Measurements from ENCODE around the gene SLC39A10.

Gene SLC39A10

DNA sequence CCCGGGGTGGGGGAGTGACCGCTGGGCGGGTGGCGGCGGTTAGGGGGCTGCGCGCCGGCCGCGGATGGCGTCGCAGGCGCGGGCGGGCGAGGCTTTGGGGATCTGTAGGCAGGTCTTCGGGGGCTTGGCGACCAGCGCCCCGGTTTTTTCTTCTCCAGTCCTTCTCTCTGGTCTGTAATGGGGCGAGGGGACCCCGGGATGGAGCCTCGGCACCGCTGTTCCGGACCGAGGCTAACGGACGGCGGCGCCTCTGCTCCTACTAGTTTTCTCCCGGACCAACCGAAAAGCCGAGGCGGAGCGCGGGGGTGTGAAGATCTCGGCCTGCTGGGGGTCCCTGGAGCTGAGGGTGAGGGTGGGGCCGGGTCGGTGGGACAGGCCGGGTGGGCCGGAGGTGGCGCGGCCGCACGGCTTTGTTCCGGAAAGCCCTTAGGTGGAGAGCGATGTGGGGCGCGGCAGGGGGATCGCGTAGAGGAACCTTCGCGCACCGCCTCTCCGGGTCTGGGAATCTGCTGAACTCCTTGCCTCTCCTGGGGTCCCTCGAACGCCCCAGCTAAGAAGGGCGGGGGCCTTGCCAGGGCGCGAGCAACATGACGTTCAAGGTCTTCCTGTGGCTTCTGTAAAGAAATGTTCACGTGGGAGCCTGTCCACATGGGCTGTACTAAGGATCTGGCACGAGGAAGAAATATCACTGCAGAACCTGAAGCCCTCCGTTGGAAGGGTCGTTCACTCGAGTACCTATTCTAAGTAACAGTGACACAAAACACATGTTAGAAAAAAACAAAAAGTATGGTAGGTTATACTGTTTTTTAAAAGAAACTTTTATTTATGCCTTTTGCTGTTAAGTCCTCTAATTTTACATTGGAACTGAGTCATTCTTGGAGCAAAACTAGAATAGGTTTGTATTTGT lies 861 bp downstream of the SLC39A10 start:
- peak overlapping the region; percentile 80 for H3K4me2 ChIP-seq (ENCODE audit: low read depth, low read length)
- no peaks in the 10 kb centered on the region for H3K36me3 ChIP-seq (replicated peaks; ENCODE audit: insufficient read depth, low read length)
- TF ChIP-seq, protein P1, sequence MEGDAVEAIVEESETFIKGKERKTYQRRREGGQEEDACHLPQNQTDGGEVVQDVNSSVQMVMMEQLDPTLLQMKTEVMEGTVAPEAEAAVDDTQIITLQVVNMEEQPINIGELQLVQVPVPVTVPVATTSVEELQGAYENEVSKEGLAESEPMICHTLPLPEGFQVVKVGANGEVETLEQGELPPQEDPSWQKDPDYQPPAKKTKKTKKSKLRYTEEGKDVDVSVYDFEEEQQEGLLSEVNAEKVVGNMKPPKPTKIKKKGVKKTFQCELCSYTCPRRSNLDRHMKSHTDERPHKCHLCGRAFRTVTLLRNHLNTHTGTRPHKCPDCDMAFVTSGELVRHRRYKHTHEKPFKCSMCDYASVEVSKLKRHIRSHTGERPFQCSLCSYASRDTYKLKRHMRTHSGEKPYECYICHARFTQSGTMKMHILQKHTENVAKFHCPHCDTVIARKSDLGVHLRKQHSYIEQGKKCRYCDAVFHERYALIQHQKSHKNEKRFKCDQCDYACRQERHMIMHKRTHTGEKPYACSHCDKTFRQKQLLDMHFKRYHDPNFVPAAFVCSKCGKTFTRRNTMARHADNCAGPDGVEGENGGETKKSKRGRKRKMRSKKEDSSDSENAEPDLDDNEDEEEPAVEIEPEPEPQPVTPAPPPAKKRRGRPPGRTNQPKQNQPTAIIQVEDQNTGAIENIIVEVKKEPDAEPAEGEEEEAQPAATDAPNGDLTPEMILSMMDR (IDR thresholded peaks at IDR 0.05; ENCODE audit: low read length) = no peak
- TF ChIP-seq EZH2 (optimal IDR thresholded peaks at IDR 0.05; ENCODE audit: low read depth, low read length) (no peak), EZH2phosphoT487 (IDR thresholded peaks at IDR 0.05; ENCODE audit: low read length) (no peak)
- peaks cover 23% of the 10 kb centered on the region for H3K79me2 ChIP-seq (ENCODE audit: low read length)
- H3K4me1 ChIP-seq (ENCODE audit: low read length) = peaks cover 18% of the 10 kb centered on the region; the same call in 1 of the 2 replicates
- peak; percentile 63 for DNase-seq
- no peaks in the 10 kb centered on the region for H4K20me1 ChIP-seq (ENCODE audit: insufficient read depth, low read length)
- peak overlapping the region; percentile 84 for H2AFZ ChIP-seq (ENCODE audit: low read length)
- peak overlapping the region; percentile 71; the same call in 1 of the 2 replicates for H3K27ac ChIP-seq (ENCODE audit: low read length)
- no peaks in the 10 kb centered on the region for H3K9me2 ChIP-seq (replicated peaks; ENCODE audit: insufficient read depth, low read length)
- H3K9ac ChIP-seq (ENCODE audit: low read length) = peak overlapping the region; percentile 97
- H3K27me3 ChIP-seq (replicated peaks; ENCODE audit: insufficient read depth, low read length) = no peaks in the 10 kb centered on the region
- 0 out of 2 replicates have a peak, but pooled peaks cover 6% of the 10 kb centered on the region for H3F3A ChIP-seq (ENCODE audit: insufficient read depth, low read length)
- no peaks in the 10 kb centered on the region for H3K9me3 ChIP-seq (replicated peaks; ENCODE audit: insufficient read depth, low read length)
- peak overlapping the region; percentile 86 for H3K4me3 ChIP-seq (ENCODE audit: low read length)

DNA sequence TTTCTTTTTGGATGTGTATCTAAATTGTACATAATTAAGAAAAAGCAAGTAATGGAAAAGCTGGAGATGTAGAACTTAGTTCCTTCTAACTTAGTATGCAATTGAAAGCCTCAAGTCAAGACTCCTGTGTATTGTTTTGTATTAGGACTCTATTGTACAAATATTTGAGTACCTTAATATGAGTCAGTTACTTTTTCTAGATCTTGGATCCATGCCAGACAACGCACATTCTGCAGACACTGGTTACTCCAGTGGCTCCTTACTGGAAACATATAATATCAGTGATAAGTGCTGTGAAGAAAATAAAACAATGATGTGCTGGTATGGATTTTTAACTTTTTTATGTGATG lies 1.5 kb downstream of the SLC39A10 start:
- no peak for DNase-seq
- H3K4me1 ChIP-seq (ENCODE audit: low read length) = peaks cover 18% of the 10 kb centered on the region; the same call in 1 of the 2 replicates
- H3K27ac ChIP-seq (ENCODE audit: low read length) = no peak overlapping the region

DNA sequence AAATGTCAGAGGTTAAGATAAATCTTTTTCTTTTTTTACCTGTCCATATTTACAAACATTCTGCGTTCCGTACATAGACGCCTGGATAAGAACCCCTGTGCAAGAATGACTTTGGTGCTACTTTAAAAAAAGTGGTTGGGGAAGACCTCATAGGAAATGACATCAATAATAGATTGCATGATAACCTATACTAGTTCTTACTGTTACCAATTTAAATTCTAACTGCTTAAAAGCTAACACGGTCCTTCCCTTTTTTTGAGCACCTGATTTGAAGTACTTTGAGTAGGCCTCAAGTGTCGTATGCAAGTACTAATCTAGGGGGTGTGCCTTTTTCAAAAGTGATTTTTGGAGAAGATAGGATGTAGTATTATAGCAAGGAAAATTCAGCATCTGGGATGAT lies 2.1 kb downstream of the SLC39A10 start:
- Histone ChIP-seq H3K27ac (ENCODE audit: low read length) (no peak overlapping the region), H3K36me3 (replicated peaks; ENCODE audit: insufficient read depth, low read length) (no peaks in the 10 kb centered on the region), H3K27me3 (replicated peaks; ENCODE audit: insufficient read depth, low read length) (no peaks in the 10 kb centered on the region), H4K20me1 (ENCODE audit: insufficient read depth, low read length) (no peaks in the 10 kb centered on the region), H3K4me1 (ENCODE audit: low read length) (peaks cover 18% of the 10 kb centered on the region; the same call in 1 of the 2 replicates), H2AFZ (ENCODE audit: low read length) (no peak overlapping the region), H3K9me3 (replicated peaks; ENCODE audit: insufficient read depth, low read length) (no peaks in the 10 kb centered on the region), H3K4me2 (ENCODE audit: low read depth, low read length) (peak overlapping the region; percentile 80; the same call in 1 of the 2 replicates), H3K9me2 (replicated peaks; ENCODE audit: insufficient read depth, low read length) (no peaks in the 10 kb centered on the region), H3K4me3 (ENCODE audit: low read length) (no peak overlapping the region), H3K9ac (ENCODE audit: low read length) (no peak overlapping the region), H3F3A (ENCODE audit: insufficient read depth, low read length) (0 out of 2 replicates have a peak, but pooled peaks cover 6% of the 10 kb centered on the region), H3K79me2 (ENCODE audit: low read length) (peaks cover 23% of the 10 kb centered on the region)
- no peak for DNase-seq
- no peak for TF ChIP-seq EZH2 (optimal IDR thresholded peaks at IDR 0.05; ENCODE audit: low read depth, low read length)
- TF ChIP-seq EZH2phosphoT487 (IDR thresholded peaks at IDR 0.05; ENCODE audit: low read length) = no peak
- TF ChIP-seq, protein P1 (IDR thresholded peaks at IDR 0.05; ENCODE audit: low read length) = no peak

More for the DNA sequence above, 1.5 kb downstream of the SLC39A10 start:
- Histone ChIP-seq H3K9ac (ENCODE audit: low read length) (peak overlapping the region; percentile 97), H3K36me3 (replicated peaks; ENCODE audit: insufficient read depth, low read length) (no peaks in the 10 kb centered on the region), H3K9me2 (replicated peaks; ENCODE audit: insufficient read depth, low read length) (no peaks in the 10 kb centered on the region), H3K4me3 (ENCODE audit: low read length) (peak overlapping the region; percentile 86), H3K4me2 (ENCODE audit: low read depth, low read length) (peak overlapping the region; percentile 80), H2AFZ (ENCODE audit: low read length) (no peak overlapping the region), H3K9me3 (replicated peaks; ENCODE audit: insufficient read depth, low read length) (no peaks in the 10 kb centered on the region), H3F3A (ENCODE audit: insufficient read depth, low read length) (0 out of 2 replicates have a peak, but pooled peaks cover 6% of the 10 kb centered on the region), H4K20me1 (ENCODE audit: insufficient read depth, low read length) (no peaks in the 10 kb centered on the region), H3K27me3 (replicated peaks; ENCODE audit: insufficient read depth, low read length) (no peaks in the 10 kb centered on the region), H3K79me2 (ENCODE audit: low read length) (peaks cover 23% of the 10 kb centered on the region)
- TF ChIP-seq EZH2phosphoT487 (IDR thresholded peaks at IDR 0.05; ENCODE audit: low read length) = no peak
- TF ChIP-seq EZH2 (optimal IDR thresholded peaks at IDR 0.05; ENCODE audit: low read depth, low read length) = no peak
- TF ChIP-seq, protein P1 (IDR thresholded peaks at IDR 0.05; ENCODE audit: low read length) = no peak

Measured in MM.1S (cell line).